ENCODE results near the gene GAK.

- TF ChIP-seq CTCF (optimal IDR thresholded peaks at IDR 0.05 in 1 of 3, IDR thresholded peaks at IDR 0.05 in 1 of 3, conservative IDR thresholded peaks at IDR 0.05 in 1 of 3; ENCODE audit: extremely low read depth in 1 of 3, insufficient read depth in 2 of 3, low read length in 3 of 3), result no peak
- TF ChIP-seq EZH2 (IDR thresholded peaks at IDR 0.05; ENCODE audit: low read length), result no peak
Measured at GRCh38 chr4:924107-925096, 7.7 kb downstream of the GAK start.

Measured in keratinocyte (primary cell).